ENCODE results near the gene CTTN. TPM values are rescaled to one million over a fixed set of nuclear protein-coding genes. Genes with fewer than 3 reads are reported as not detected.

CTTN gene
- total and polyA plus RNA-seq, 2 of the 13 experiments (the other 11 are each of a cell fraction or from before 2014, with no cell fraction given): 84.4 to 114 TPM

- intact Hi-C loops (cut with micrococcal nuclease; ENCODE audit: unreplicated experiment): no loop called here
- H3K27ac ChIP-seq (ENCODE audit: extremely low read length, insufficient read depth, low read length): no peak overlapping the region
- H3K9me3 ChIP-seq (ENCODE audit: low read length): no peaks in the 10 kb centered on the region
- no peak overlapping the region for H2AFZ ChIP-seq (ENCODE audit: low read length)
- POLR2A ChIA-PET: no interaction called here
- 97% methylated on average over 12 of the region's 12 CpGs for WGBS (ENCODE audit: low lambda C conversion rate)
- FAIRE-seq: no peak
- H3K36me3 ChIP-seq (replicated peaks in 1 of 2; ENCODE audit: control insufficient read depth in 1 of 2, insufficient read depth in 2 of 2, low read length in 2 of 2): peaks cover 62 to 90% of the 10 kb centered on the region in 2 experiments; a peak in 4 of 5 replicates
- H3K9ac ChIP-seq (ENCODE audit: insufficient read depth, low read depth, low read length): no peak overlapping the region
- no peak for DNase-seq (ENCODE audit: low spot score)
- H3K79me2 ChIP-seq (ENCODE audit: insufficient read depth, low read length): no peaks in the 10 kb centered on the region
- CTCF ChIA-PET (ENCODE audit: low intra/inter-chr PET ratio, low total read pairs): no interaction called here
- BruUV-seq (replicated peaks): no TSS peak
- in situ Hi-C loops (cut with HindIII; ENCODE audit: extremely low pct_ligation_motif_present, low pct_unique_long_range_greater_than_20kb): no loop called here
- H3K4me2 ChIP-seq (ENCODE audit: low read depth, low read length): no peak overlapping the region
- no peak overlapping the region for H3K4me3 ChIP-seq (replicated peaks in 1 of 3; ENCODE audit: insufficient read depth in 1 of 3, low read depth in 2 of 3, low read length in 3 of 3)
- no peaks in the 10 kb centered on the region for H3K4me1 ChIP-seq (ENCODE audit: insufficient read depth, low read length)
- peaks cover under 1% of the 10 kb centered on the region; the same call in 1 of the 2 replicates for H4K20me1 ChIP-seq (ENCODE audit: insufficient read depth, low read length)
- TF ChIP-seq HOXD1 (CRISPR knock-in tag; IDR thresholded peaks at IDR 0.05) (no peak), LRRFIP1 (CRISPR knock-in tag; conservative IDR thresholded peaks at IDR 0.05) (no peak), DNMT3B (CRISPR knock-in tag; conservative IDR thresholded peaks at IDR 0.05) (no peak), SMARCC2 (IDR thresholded peaks at IDR 0.05) (no peak), ELF3 (CRISPR knock-in tag; IDR thresholded peaks at IDR 0.05) (no peak), TERF1 (CRISPR knock-in tag; IDR thresholded peaks at IDR 0.05) (no peak), HBP1 (CRISPR knock-in tag; IDR thresholded peaks at IDR 0.05; ENCODE audit: low read depth) (no peak), ZNF605 (CRISPR knock-in tag; IDR thresholded peaks at IDR 0.05) (no peak), ZNF430 (CRISPR knock-in tag; IDR thresholded peaks at IDR 0.05) (no peak), ZNF652 (CRISPR knock-in tag; IDR thresholded peaks at IDR 0.05; ENCODE audit: borderline replicate concordance, low read depth) (no peak), NONO (IDR thresholded peaks at IDR 0.05) (no peak), NONO (CRISPR knock-in tag; conservative IDR thresholded peaks at IDR 0.05) (no peak)
- TF ChIP-seq, protein P1, sequence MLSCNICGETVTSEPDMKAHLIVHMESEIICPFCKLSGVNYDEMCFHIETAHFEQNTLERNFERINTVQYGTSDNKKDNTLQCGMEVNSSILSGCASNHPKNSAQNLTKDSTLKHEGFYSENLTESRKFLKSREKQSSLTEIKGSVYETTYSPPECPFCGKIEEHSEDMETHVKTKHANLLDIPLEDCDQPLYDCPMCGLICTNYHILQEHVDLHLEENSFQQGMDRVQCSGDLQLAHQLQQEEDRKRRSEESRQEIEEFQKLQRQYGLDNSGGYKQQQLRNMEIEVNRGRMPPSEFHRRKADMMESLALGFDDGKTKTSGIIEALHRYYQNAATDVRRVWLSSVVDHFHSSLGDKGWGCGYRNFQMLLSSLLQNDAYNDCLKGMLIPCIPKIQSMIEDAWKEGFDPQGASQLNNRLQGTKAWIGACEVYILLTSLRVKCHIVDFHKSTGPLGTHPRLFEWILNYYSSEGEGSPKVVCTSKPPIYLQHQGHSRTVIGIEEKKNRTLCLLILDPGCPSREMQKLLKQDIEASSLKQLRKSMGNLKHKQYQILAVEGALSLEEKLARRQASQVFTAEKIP (CRISPR knock-in tag; IDR thresholded peaks at IDR 0.05; ENCODE audit: borderline replicate concordance): no peak
- no peak for ATAC-seq
- no peaks in the 10 kb centered on the region; a peak in 1 of 5 replicates for H3K27me3 ChIP-seq (ENCODE audit: control insufficient read depth in 1 of 2, insufficient read depth in 2 of 2, low read length in 2 of 2)
These were observed 33.3 kb downstream of the CTTN start for GRCh38 chr11:70431611-70432010.

All from HepG2 (cell line).